Heart right ventricle (tissue), 16 donors: ENCODE measurements around the gene LONP2. TPM values are rescaled to one million over a fixed set of nuclear protein-coding genes. Genes with fewer than 3 reads are reported as not detected.
A peak's percentile ranks its signal among the peaks of the same experiment; 100 is the strongest.

Experiments used
- ATAC-seq, 8 donors: fragments of 200-7000 bp; cut with Tn5 transposase; one replicate each; pipeline ENCODE4 v1.9.1; 2020; ENCODE audit warnings: mild to moderate bottlenecking in 8 of 8, moderate library complexity in 8 of 8, moderate number of reproducible peaks in 1 of 8
- DNase-seq, 2 donors: peaks; one replicate each; pipeline ENCODE4 v3.0.0-alpha.2; 2020
- H3K27ac ChIP-seq, 10 donors: fragments of 200-600 bp; sonication (generic) in 2 of 10; one replicate each; pipeline versions ENCODE4 v1.5.0 to v1.8.0; 2020 to 2022; ENCODE audit warnings: mild to moderate bottlenecking in 3 of 10
- H3K27me3 ChIP-seq, 7 donors: fragments of 200-600 bp; one replicate each; pipeline ENCODE4 v1.8.0; 2021 to 2022; ENCODE audit warnings: mild to moderate bottlenecking in 2 of 7
- H3K36me3 ChIP-seq, 9 donors: fragments of 200-600 bp; sonication (generic) in 1 of 9; one replicate each; pipeline versions ENCODE4 v1.5.0 to v1.8.0; 2020 to 2022; ENCODE audit warnings: mild to moderate bottlenecking in 2 of 9
- H3K4me1 ChIP-seq, 9 donors: fragments of 200-600 bp; sonication (generic) in 1 of 9; one replicate each; pipeline versions ENCODE4 v1.5.0 to v1.8.0; 2020 to 2022; ENCODE audit warnings: mild to moderate bottlenecking in 4 of 9
- H3K4me3 ChIP-seq, 10 donors: fragments of 200-600 bp; sonication (generic) in 2 of 10; one replicate each; pipeline versions ENCODE4 v1.5.0 to v1.8.0; 2020 to 2022; ENCODE audit warnings: mild to moderate bottlenecking in 7 of 10, moderate library complexity in 2 of 10
- H3K9me3 ChIP-seq, 11 donors: fragments of 200-600 bp in 10 of 11; sonication (generic) in 2 of 11; one replicate each; pipeline versions ENCODE4 v1.5.0 to v1.8.0; 2013 to 2022; ENCODE audit warnings: mild to moderate bottlenecking in 2 of 11, control low read depth in 1 of 11, moderate library complexity in 1 of 11
- WGBS, 2 donors: extraction: QIAGEN DNeasy Blood & Tissue Kit; methylation state at CpG; one replicate each; pipeline ENCODE4 v1.1.7; 2013; ENCODE audit warnings: inconsistent platforms in 1 of 2; 5-methylcytosine and 5-hydroxymethylcytosine counted together
- intact Hi-C, 10 donors: fragments of 100-400 bp; cut with DNase I; formaldehyde crosslinking; loops; one replicate each; pipeline versions ENCODE4 v1.11.1 to v1.14.2; 2022
- polyA plus RNA-seq, 2 donors: library from polyadenylated mRNA; stranded (reverse); fragments of 200-250 nt; gene quantifications; one replicate each; pipeline ENCODE4 v1.2.3, GENCODE V29; 2013
- total RNA-seq, 10 donors: library from RNA; stranded (reverse); fragmentation: NEBNext Ultra II Directional in 3 of 10; extraction: Animal tissue kit (Norgen Biotek cat#: 25700) in 3 of 10; gene quantifications; one replicate each; pipeline versions ENCODE4 v1.2.1 to v1.2.4, GENCODE V29; 2021 to 2023
- TF ChIP-seq, protein P1 (sequence below), 9 donors: fragments of 200-600 bp; sonication (generic) in 2 of 9; IDR thresholded peaks; one replicate each; pipeline versions ENCODE4 v1.5.0 to v1.8.0; 2021 to 2022; ENCODE audit warnings: antibody characterized with exemption in 9 of 9, mild to moderate bottlenecking in 5 of 9, moderate library complexity in 1 of 9
- donor health status: Arrhythmogenic right ventricular cardiomyopathy.
- donor health status: ischemic (EF 13 %, LVEDD 7.1; RV severe dilation, severe dysfunction).
- donor health status: healthy with polysubstance abuse.
- donor health status: DM: no; HTN: yes; CAD: no.
- donor health status: DM: no; HTN: no; CAD: no.
- donor health status: ischemic (EF 25% LVEDD 6.9; RV normal size, moderate dysfunction).
- donor health status: ischemic (EF 25% LVEDD 5.7; RV mildly dilated, moderate dysfunction).
- donor health status: healthy.
- donor health status: DM: yes; HTN: yes; CAD: no.
- donor health status: Ischemic cardiomyopathy.
- donor health status: ischemic (EF 35%, LVEDD 5.7; RV mildly dilated, moderate dysfunction).
- donor health status: nonischemic (EF 11% LVEDD 7.7; RV severe dilation, severe dysfunction).
- donor health status: DM: yes; HTN: yes; CAD: no.
- donor health status: PGD.
- donor health status: ischemic (EF 29% LVEDD 5.4; RV normal size, mild dysfunction).
- donor health status: nonischemic (EF 23%, LVEDD 6.1; RV moderate dilation, normal function).

LONP2 gene
- total and polyA plus RNA-seq, 12 donors, result 16.5 to 86.6 (median 74.5) TPM

DNA sequence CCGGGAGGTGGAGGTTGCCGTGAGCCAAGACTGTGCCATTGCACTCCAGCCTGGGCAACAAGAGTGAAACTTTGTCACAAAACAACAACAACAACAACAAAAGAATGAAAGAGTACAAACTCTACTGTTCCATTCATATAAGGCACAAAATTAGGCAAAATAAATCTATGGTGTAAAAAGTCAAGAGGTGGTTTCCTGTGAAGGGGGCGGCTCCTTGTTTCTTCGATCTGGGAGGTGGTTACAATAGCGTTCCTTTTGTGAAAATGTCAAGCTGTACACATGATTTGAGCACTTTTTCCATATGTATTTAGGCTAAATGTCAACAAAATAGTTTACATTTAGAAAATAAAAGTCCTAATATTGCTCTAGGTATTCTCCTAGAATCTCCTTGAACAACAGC lies 134.2 kb downstream of the LONP2 start:
- intact Hi-C loops, result no loop called here
- Histone ChIP-seq H3K4me1 (peaks cover 17 to 100% (median 96%) of the 10 kb centered on the region in 9 donors), H3K4me3 (no peak overlapping the region), H3K27ac (peak overlapping the region in 1 of 10 donors; percentile 13), H3K27me3 (no peaks in the 10 kb centered on the region), H3K9me3 (no peaks in the 10 kb centered on the region), H3K36me3 (no peaks in the 10 kb centered on the region)
- TF ChIP-seq, protein P1, sequence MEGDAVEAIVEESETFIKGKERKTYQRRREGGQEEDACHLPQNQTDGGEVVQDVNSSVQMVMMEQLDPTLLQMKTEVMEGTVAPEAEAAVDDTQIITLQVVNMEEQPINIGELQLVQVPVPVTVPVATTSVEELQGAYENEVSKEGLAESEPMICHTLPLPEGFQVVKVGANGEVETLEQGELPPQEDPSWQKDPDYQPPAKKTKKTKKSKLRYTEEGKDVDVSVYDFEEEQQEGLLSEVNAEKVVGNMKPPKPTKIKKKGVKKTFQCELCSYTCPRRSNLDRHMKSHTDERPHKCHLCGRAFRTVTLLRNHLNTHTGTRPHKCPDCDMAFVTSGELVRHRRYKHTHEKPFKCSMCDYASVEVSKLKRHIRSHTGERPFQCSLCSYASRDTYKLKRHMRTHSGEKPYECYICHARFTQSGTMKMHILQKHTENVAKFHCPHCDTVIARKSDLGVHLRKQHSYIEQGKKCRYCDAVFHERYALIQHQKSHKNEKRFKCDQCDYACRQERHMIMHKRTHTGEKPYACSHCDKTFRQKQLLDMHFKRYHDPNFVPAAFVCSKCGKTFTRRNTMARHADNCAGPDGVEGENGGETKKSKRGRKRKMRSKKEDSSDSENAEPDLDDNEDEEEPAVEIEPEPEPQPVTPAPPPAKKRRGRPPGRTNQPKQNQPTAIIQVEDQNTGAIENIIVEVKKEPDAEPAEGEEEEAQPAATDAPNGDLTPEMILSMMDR (IDR thresholded peaks at IDR 0.05), result no peak
- no peak for ATAC-seq
- 74 to 75% methylated on average over 5 of the region's 5 CpGs for WGBS, 2 donors
- no peak for DNase-seq

DNA sequence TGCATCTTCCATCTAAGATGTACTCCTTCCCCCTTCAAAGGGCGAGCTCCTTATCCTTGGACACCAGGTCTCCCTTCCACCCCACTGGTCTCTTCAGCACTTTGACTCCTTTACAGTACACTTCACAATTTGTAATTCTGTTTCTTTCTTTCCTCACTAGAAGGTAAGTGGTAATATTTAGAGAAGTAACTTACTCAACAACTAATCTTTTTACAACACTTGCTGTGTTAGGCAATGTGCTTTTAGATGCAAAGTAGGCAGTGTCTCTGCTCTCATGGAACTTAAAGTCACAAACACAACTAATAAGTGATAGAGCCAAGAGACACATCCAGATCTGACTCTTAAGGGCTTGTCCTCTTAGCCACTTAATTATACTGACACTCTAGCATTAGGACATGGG lies 134.7 kb downstream of the LONP2 start:
- ATAC-seq (peak in 2 of 8 donors; percentile 39 to 51), DNase-seq (no peak)
- H3K9me3 ChIP-seq, result no peaks in the 10 kb centered on the region
- TF ChIP-seq, protein P1 (IDR thresholded peaks at IDR 0.05), result no peak
- intact Hi-C loops, result no loop called here
- H3K4me1 ChIP-seq, result peaks cover 15 to 100% (median 96%) of the 10 kb centered on the region in 9 donors
- 84 to 85% methylated on average over 1 of the region's 1 CpG for WGBS, 2 donors
- H3K27me3 ChIP-seq, result no peaks in the 10 kb centered on the region
- no peak overlapping the region for H3K4me3 ChIP-seq
- H3K27ac ChIP-seq, result peak overlapping the region in 1 of 10 donors; percentile 13
- H3K36me3 ChIP-seq, result no peaks in the 10 kb centered on the region

GRCh38 chr16:48381201-48381600 lies 137.1 kb downstream of the LONP2 start:
- H3K4me1 ChIP-seq, result peaks cover 10 to 84% (median 78%) of the 10 kb centered on the region in 9 donors
- no peak overlapping the region for H3K4me3 ChIP-seq
- 69 to 76% methylated on average over 5 of the region's 5 CpGs for WGBS, 2 donors
- intact Hi-C loops, result loop anchor here in 4 of 10 donors (10.0 kb wide), 3 partner anchors 136 to 234 kb away; partner anchors contain the start of genes N4BP1 (in 2 of the 4), ABCC11 (in 1 of the 4) and LONP2 (in 1 of the 4)
- no peaks in the 10 kb centered on the region for H3K9me3 ChIP-seq
- ATAC-seq (no peak), DNase-seq (no peak)
- TF ChIP-seq, protein P1 (IDR thresholded peaks at IDR 0.05), result no peak
- H3K36me3 ChIP-seq, result no peaks in the 10 kb centered on the region
- H3K27ac ChIP-seq, result no peak overlapping the region
- no peaks in the 10 kb centered on the region for H3K27me3 ChIP-seq

GRCh38 chr16:48382131-48382530 lies 138.0 kb downstream of the LONP2 start:
- DNase-seq (no peak), ATAC-seq (no peak)
- peaks cover 10 to 80% (median 70%) of the 10 kb centered on the region in 9 donors for H3K4me1 ChIP-seq
- TF ChIP-seq, protein P1 (IDR thresholded peaks at IDR 0.05), result no peak
- H3K27me3 ChIP-seq, result no peaks in the 10 kb centered on the region
- H3K27ac ChIP-seq, result peak overlapping the region in 2 of 10 donors; percentile 99 to 100
- no peaks in the 10 kb centered on the region for H3K9me3 ChIP-seq
- H3K36me3 ChIP-seq, result no peaks in the 10 kb centered on the region
- intact Hi-C loops, result loop anchor here in 5 of 10 donors (2.0 to 10.0 kb wide), 4 partner anchors 15 to 233 kb away; partner anchors contain the start of genes N4BP1 (in 2 of the 5), ABCC11 (in 1 of the 5) and LONP2 (in 1 of the 5)
- WGBS, 2 donors, result 91 to 97% methylated on average over 4 of the region's 4 CpGs
- no peak overlapping the region for H3K4me3 ChIP-seq
